Osteoblast (primary cell): ENCODE data around the gene RMND5B. TPM values are rescaled to one million over a fixed set of nuclear protein-coding genes. Genes with fewer than 3 reads are reported as not detected.

Experiments used
- DNase-seq: peaks from one replicate; pipeline ENCODE4 v3.0.0; 2011; ENCODE audit warnings: low spot score, mixed read lengths; ENCODE audit not compliant: insufficient read length; ENCODE audit errors: missing footprints
- H2AFZ ChIP-seq: 2 replicates; pipeline ENCODE4 v1.6.0; 2011; ENCODE audit warnings: mild to moderate bottlenecking, low read length
- H3K27ac ChIP-seq: 2 replicates; pipeline ENCODE4 v1.5.1; 2011; ENCODE audit warnings: mild to moderate bottlenecking, low read depth, low read length, moderate library complexity
- H3K27me3 ChIP-seq: 2 replicates; pipeline ENCODE4 v1.6.0; 2012; ENCODE audit warnings: mild to moderate bottlenecking, control low read depth, inconsistent platforms, low read length, moderate library complexity; ENCODE audit not compliant: insufficient read depth
- H3K36me3 ChIP-seq: 2 replicates; pipeline ENCODE4 v1.5.1; 2011; ENCODE audit warnings: mild to moderate bottlenecking, low read length, control low read depth, moderate library complexity; ENCODE audit not compliant: insufficient read depth
- H3K4me1 ChIP-seq: 2 replicates; pipeline ENCODE4 v1.5.1; 2011; ENCODE audit warnings: mild to moderate bottlenecking, low read length, control low read depth, moderate library complexity; ENCODE audit not compliant: insufficient read depth
- H3K4me2 ChIP-seq: 2 replicates; pipeline ENCODE4 v1.6.0; 2011; ENCODE audit warnings: mild to moderate bottlenecking, low read length; ENCODE audit not compliant: insufficient read depth
- H3K4me3 ChIP-seq: fragments of 200-600 bp; sonication (generic); 3 replicates; pipeline ENCODE4 v1.5.1; 2012; ENCODE audit warnings: mild to moderate bottlenecking, low read length, inconsistent platforms; ENCODE audit not compliant: insufficient read depth
- H3K79me2 ChIP-seq: 2 replicates; pipeline ENCODE4 v1.6.0; 2012; ENCODE audit warnings: mild to moderate bottlenecking, low read length, control low read depth, inconsistent platforms; ENCODE audit not compliant: insufficient read depth
- H3K9me3 ChIP-seq: 2 replicates; pipeline ENCODE4 v1.5.1; 2011; ENCODE audit warnings: low read depth, low read length, control low read depth
- H4K20me1 ChIP-seq: 2 replicates; pipeline ENCODE4 v1.6.0; 2012; ENCODE audit warnings: mild to moderate bottlenecking, low read length, control low read depth; ENCODE audit not compliant: insufficient read depth
- total RNA-seq: library from RNA; depleted of rRNA; stranded (reverse); fragments of >200 nt; gene quantifications from 2 replicates; pipeline ENCODE4 v1.2.3, GENCODE V29; 2012
- TF ChIP-seq, protein P1 (sequence below): IDR thresholded peaks from 2 replicates; pipeline ENCODE4 v1.5.1; 2011; ENCODE audit warnings: mild to moderate bottlenecking, low read depth, low read length, moderate library complexity; ENCODE audit errors: extremely low read depth

RMND5B gene
- total RNA-seq, 1 donor: 20.6 TPM

DNA sequence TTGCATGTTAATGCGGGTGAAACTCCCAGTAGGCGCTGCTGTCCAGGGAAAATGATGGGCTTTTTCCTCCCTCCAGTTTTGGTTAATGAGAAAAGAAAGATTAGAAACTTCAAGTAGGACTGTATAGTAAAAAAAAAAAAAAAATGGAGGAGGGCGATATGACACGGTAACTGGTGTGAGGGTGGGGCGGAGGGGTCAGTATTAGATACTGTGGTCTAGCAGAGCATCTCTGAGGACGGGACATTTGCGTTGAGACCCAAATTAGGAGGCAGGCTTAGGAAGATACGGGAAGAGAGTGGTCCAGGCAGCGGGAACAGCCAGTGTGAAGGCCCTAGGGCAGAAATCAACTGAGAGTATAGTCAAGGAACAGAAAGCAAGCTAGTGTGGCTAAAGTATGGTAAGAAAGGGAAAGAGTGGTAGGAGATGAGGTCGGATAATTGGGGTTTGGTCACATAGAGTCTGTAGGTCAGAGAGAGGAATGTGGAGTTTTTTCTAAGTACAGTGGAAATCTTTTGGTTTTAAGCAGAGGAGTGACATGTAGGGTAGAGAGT is 707 bp downstream of the RMND5B start:
- Histone ChIP-seq H3K4me2 (peak overlapping the region; percentile 92), H3K4me1 (peaks cover 5% of the 10 kb centered on the region), H3K27me3 (no peaks in the 10 kb centered on the region), H3K4me3 (peak overlapping the region; percentile 91), H3K36me3 (peaks cover 6% of the 10 kb centered on the region), H3K79me2 (peaks cover 19% of the 10 kb centered on the region), H3K27ac (peak overlapping the region; percentile 23), H4K20me1 (peaks cover 6% of the 10 kb centered on the region), H2AFZ (peak overlapping the region; percentile 89), H3K9me3 (no peaks in the 10 kb centered on the region)
- peak; percentile 74 for DNase-seq
- TF ChIP-seq, protein P1, sequence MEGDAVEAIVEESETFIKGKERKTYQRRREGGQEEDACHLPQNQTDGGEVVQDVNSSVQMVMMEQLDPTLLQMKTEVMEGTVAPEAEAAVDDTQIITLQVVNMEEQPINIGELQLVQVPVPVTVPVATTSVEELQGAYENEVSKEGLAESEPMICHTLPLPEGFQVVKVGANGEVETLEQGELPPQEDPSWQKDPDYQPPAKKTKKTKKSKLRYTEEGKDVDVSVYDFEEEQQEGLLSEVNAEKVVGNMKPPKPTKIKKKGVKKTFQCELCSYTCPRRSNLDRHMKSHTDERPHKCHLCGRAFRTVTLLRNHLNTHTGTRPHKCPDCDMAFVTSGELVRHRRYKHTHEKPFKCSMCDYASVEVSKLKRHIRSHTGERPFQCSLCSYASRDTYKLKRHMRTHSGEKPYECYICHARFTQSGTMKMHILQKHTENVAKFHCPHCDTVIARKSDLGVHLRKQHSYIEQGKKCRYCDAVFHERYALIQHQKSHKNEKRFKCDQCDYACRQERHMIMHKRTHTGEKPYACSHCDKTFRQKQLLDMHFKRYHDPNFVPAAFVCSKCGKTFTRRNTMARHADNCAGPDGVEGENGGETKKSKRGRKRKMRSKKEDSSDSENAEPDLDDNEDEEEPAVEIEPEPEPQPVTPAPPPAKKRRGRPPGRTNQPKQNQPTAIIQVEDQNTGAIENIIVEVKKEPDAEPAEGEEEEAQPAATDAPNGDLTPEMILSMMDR: no peak

DNA sequence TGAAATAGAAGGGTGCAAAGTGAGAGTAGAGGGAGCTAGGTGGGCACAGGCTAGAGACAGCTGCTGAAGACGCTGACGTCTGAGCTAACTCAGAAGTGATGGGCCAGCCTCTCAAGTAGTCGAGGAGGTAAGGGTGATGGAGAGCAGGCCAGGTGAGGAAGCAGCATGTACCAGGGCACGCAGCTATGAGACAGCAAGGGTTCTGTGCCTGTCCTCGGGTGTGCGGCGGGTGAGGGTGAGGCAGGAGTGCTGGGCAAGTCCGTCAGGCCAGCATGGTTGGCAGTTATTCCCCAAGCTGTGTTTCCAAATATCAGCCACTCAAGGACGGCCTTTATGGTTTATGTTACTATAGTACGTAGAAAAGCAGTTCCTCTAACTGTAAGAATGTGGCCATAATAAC is 6.2 kb downstream of the RMND5B start:
- no peak overlapping the region for H3K4me3 ChIP-seq
- peaks cover 14% of the 10 kb centered on the region for H3K79me2 ChIP-seq
- H3K9me3 ChIP-seq: no peaks in the 10 kb centered on the region
- peaks cover 6% of the 10 kb centered on the region for H4K20me1 ChIP-seq
- H2AFZ ChIP-seq: no peak overlapping the region
- no peak for DNase-seq
- H3K27me3 ChIP-seq: no peaks in the 10 kb centered on the region
- H3K4me2 ChIP-seq: no peak overlapping the region
- TF ChIP-seq, protein P1: no peak
- no peaks in the 10 kb centered on the region for H3K4me1 ChIP-seq
- H3K36me3 ChIP-seq: peaks cover 8% of the 10 kb centered on the region
- no peak overlapping the region for H3K27ac ChIP-seq

DNA sequence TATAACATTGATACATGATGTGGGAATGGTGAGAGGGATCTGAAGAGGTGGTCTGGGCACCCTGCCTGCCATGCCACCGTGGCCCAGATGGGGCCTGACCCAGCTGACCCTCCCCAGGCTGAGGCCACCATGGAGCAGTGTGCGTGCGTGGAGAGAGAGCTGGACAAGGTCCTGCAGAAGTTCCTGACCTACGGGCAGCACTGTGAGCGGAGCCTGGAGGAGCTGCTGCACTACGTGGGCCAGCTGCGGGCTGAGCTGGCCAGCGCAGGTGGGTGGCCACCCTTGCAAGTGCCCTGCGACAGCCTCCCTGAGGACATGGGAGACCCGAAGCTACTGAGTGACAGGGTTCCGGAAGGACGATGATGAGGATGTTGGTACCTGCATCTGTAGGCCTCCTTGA is 7.2 kb downstream of the RMND5B start:
- DNase-seq: peak; percentile 17
- Histone ChIP-seq H3K4me1 (no peaks in the 10 kb centered on the region), H4K20me1 (peaks cover 6% of the 10 kb centered on the region), H3K9me3 (no peaks in the 10 kb centered on the region), H3K4me2 (no peak overlapping the region), H3K36me3 (peaks cover 17% of the 10 kb centered on the region), H3K4me3 (no peak overlapping the region), H2AFZ (no peak overlapping the region), H3K27me3 (no peaks in the 10 kb centered on the region), H3K79me2 (peaks cover 14% of the 10 kb centered on the region), H3K27ac (no peak overlapping the region)
- TF ChIP-seq, protein P1: no peak

DNA sequence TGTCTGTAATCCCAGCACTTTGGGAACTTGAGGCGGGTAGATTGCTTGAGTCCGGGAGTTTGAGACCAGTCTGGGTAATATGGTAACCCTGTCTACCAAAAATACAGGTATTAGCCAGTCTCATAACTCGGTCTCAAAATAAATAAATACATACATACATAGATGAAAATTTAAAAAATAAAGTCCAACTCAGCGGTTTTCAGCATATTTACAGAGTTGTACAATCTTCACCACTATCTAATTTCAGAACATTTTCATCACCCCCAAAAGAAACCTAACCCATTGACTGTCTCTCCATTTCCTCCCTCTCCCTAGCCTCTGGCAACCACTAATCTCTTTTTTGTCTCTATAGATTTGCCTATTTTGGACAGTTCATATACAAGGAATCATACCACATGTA is 10.7 kb downstream of the RMND5B start:
- Histone ChIP-seq H2AFZ (no peak overlapping the region), H3K9me3 (no peaks in the 10 kb centered on the region), H3K79me2 (peaks cover under 1% of the 10 kb centered on the region), H3K4me2 (no peak overlapping the region), H3K27ac (no peak overlapping the region), H3K4me3 (no peak overlapping the region), H3K4me1 (no peaks in the 10 kb centered on the region), H4K20me1 (no peaks in the 10 kb centered on the region), H3K27me3 (no peaks in the 10 kb centered on the region), H3K36me3 (peaks cover 23% of the 10 kb centered on the region)
- TF ChIP-seq, protein P1: no peak
- no peak for DNase-seq
